Right atrium auricular region (tissue), 2 donors: ENCODE measurements around the gene LAMTOR4. TPM values are rescaled to one million over a fixed set of nuclear protein-coding genes. Genes with fewer than 3 reads are reported as not detected.

Source experiments
- DNase-seq: peaks from one replicate; pipeline ENCODE4 v3.0.0-alpha.2; 2019; ENCODE audit warnings: low spot score
- H3K27ac ChIP-seq, 2 donors: fragments of 200-600 bp; sonication (generic); 1 replicate in 1 of 2; 2 replicates in 1 of 2; pipeline ENCODE4 v1.5.1; 2016 to 2019
- H3K27me3 ChIP-seq, 2 donors: fragments of 200-600 bp; sonication (generic); one replicate each; pipeline versions ENCODE4 v1.5.1 to v1.6.0; 2017 to 2019
- H3K36me3 ChIP-seq: fragments of 200-600 bp; sonication (generic); one replicate; pipeline ENCODE4 v1.5.1; 2016
- H3K4me1 ChIP-seq, 2 donors: fragments of 200-600 bp; sonication (generic); one replicate each; pipeline versions ENCODE4 v1.5.1 to v1.6.0; 2017 to 2019
- H3K4me3 ChIP-seq, 2 donors: fragments of 200-600 bp; sonication (generic); 1 replicate in 1 of 2; 2 replicates in 1 of 2; pipeline ENCODE4 v1.5.1; 2017 to 2019; ENCODE audit warnings: mild to moderate bottlenecking in 1 of 2, moderate library complexity in 1 of 2
- H3K9me3 ChIP-seq, 2 donors: fragments of 200-600 bp; sonication (generic); one replicate each; pipeline ENCODE4 v1.5.1; 2019
- total RNA-seq, 2 donors: library from RNA; depleted of rRNA; stranded (reverse); fragments of >200 nt; gene quantifications; one replicate each; pipeline ENCODE4 v1.1.0, GENCODE V29; 2016
- TF ChIP-seq, protein P1 (sequence below), 2 donors: fragments of 200-600 bp; sonication (generic); IDR thresholded peaks; one replicate each; pipeline ENCODE4 v1.5.1; 2019; ENCODE audit warnings: antibody characterized with exemption in 2 of 2

The LAMTOR4 gene
- total RNA-seq, 2 donors from 2014 or later, result 153 to 168 TPM

DNA sequence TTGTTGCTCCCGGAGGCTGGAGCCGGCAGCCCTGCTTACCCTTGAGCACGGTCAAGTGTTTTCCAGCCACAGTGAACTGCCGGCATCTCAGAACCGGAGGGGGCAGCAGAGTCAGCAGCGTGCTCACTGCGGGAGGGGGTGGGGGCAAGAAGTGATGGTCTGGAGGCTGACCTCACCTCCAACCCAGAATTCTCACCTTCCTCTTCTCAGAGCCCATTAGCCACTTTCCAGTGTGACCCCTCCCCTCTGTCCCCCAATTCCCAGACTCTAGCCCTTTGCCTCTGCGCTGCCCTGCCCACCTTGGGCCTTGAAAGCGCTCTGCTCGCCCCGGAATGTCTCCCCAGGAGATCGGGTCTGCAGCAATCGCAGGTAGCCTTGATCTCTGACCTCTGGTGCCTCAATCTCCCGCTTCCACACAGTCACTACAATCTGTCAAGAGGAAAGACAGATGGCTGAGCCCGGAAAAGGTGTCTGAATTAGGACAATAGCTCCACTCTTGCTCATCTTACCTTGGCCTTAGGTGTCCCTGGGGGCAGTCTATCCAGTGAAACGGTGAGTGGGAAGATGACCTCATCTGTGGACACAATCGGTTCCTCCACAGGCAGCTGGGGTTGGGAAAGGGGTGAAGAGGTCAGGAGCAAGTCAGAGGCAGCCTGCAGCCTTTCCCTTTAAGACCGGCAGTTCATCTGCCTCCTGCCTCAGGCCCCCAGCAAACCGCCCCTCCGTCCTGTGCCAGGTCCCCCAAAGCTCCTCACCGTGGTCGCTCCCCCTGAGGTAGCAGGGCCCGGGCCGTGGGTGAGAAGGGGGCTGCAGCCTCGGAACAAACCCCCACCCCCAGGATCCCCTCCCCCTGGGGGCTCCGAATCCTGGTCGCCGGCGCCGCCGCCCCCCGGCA lies 8.9 kb downstream of the LAMTOR4 start:
- Histone ChIP-seq H3K4me3 (peak overlapping the region; percentile 71 to 74), H3K27ac (peak overlapping the region; percentile 72 to 80), H3K27me3 (no peaks in the 10 kb centered on the region), H3K36me3 (peaks cover 33% of the 10 kb centered on the region), H3K9me3 (no peaks in the 10 kb centered on the region), H3K4me1 (peaks cover 0 to 22% of the 10 kb centered on the region in 2 donors)
- peak; percentile 69 for DNase-seq
- TF ChIP-seq, protein P1, sequence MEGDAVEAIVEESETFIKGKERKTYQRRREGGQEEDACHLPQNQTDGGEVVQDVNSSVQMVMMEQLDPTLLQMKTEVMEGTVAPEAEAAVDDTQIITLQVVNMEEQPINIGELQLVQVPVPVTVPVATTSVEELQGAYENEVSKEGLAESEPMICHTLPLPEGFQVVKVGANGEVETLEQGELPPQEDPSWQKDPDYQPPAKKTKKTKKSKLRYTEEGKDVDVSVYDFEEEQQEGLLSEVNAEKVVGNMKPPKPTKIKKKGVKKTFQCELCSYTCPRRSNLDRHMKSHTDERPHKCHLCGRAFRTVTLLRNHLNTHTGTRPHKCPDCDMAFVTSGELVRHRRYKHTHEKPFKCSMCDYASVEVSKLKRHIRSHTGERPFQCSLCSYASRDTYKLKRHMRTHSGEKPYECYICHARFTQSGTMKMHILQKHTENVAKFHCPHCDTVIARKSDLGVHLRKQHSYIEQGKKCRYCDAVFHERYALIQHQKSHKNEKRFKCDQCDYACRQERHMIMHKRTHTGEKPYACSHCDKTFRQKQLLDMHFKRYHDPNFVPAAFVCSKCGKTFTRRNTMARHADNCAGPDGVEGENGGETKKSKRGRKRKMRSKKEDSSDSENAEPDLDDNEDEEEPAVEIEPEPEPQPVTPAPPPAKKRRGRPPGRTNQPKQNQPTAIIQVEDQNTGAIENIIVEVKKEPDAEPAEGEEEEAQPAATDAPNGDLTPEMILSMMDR (IDR thresholded peaks at IDR 0.05), result no peak

DNA sequence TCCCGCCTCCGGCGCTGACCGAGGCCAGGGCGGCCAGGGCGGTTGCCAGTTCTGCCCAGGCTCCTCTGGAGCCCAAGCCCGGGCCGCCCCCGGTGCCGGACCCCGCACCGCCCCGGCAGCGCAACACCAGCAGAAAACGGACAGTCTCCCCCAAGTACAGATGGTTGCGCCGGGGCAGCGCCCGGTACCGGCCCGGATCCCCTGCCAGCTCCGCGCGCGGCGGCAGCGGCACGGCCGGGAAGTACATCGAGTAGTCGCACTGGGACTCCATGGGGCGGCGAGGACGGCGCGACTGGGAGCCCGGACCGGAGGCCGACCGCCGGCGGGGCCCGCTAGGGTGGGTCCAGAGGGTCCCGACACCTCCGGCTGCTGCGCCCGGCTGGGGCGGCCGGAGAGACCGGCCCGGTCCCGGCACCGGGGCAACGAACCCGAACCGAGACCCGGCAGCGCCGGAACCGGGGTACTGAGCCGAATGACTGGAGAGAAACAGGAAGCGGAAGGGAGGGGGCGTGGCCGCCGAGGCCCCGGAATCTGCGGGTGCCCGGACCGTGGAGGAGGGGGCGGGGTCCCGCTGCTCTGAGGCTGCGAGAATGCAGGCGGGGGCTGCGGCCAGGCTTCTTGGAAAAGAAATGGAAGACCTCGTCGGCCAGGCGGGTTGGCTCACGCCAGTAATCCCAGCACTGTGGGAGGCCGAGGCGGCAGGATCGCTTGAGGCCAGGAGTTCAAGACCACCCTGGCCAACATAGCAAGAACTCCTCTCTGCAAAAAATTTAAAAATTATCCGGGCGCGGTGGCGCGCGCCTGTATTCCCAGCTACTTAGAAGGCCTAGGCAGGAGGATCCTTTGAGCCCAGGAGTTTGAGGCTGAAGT lies 9.7 kb downstream of the LAMTOR4 start, which contains the start of gene TRAPPC14:
Gene TRAPPC14 (minus strand): TSS at position 495 of the 870 bp plus-strand sequence. CDS start 224 bp downstream, at position 271.
- Histone ChIP-seq H3K9me3 (no peaks in the 10 kb centered on the region), H3K4me3 (peak within 1 kb of the TSS; percentile 71 to 74), H3K4me1 (peaks cover 0 to 22% of the 10 kb centered on the region in 2 donors), H3K27ac (peak within 1 kb of the TSS; percentile 72 to 80), H3K36me3 (peaks cover 32% of the 10 kb centered on the region), H3K27me3 (no peaks in the 10 kb centered on the region)
- peak; percentile 92 for DNase-seq
- TF ChIP-seq, protein P1 (IDR thresholded peaks at IDR 0.05), result no peak

DNA sequence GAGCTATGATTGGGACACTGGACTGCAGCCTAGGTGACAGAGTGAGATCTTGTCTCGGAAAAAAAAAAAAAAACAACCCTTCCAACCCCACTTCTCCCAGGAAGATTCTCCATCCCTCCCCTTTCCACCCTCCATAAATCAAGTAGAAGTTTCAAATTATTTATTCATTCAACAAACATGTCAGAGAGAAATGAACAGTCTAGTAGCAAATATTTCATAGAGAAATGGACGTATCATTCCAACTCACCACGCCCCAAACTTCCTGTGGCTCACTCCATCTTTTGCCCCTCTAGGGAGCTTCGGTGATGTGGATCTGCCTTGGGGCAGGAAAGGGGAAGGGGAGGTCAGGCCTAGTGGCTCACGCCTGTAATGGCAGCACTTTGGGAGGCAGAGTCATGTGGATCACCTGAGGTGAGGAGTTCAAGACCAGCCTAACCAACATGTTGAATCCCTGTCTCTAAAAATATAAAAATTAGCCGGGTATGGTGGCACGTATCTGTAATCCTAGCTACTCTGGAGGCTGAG lies 10.4 kb downstream of the LAMTOR4 start:
- TF ChIP-seq, protein P1 (IDR thresholded peaks at IDR 0.05), result no peak
- DNase-seq, result no peak
- Histone ChIP-seq H3K36me3 (peaks cover 25% of the 10 kb centered on the region), H3K27me3 (no peaks in the 10 kb centered on the region), H3K4me3 (peak overlapping the region; percentile 71 to 74), H3K9me3 (no peaks in the 10 kb centered on the region), H3K27ac (peak overlapping the region; percentile 72 to 80), H3K4me1 (peaks cover 0 to 22% of the 10 kb centered on the region in 2 donors)

DNA sequence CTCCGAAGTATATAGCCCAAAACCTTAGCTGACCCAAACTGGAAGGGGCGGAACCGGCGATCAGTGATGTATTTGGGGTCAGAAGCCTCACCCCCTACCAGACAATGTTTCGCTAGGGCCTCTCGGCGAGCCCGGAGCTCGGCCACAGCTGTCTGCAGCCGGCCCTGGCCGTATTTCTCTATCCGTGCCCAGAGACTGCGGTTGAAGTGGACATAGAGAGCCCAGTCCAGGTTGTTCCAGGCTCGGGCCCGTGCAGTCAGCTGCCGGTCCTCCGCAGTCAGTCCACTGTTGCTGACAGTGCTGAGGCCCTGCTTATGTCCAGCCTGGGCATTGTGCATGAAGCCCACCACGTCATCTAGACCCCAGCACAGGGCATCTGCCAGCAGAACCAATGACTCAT lies 11.3 kb downstream of the LAMTOR4 start:
- DNase-seq, result no peak
- TF ChIP-seq, protein P1 (IDR thresholded peaks at IDR 0.05), result no peak
- no peaks in the 10 kb centered on the region for H3K9me3 ChIP-seq
- H3K36me3 ChIP-seq, result peaks cover 17% of the 10 kb centered on the region
- no peak overlapping the region for H3K4me3 ChIP-seq
- H3K27me3 ChIP-seq, result no peaks in the 10 kb centered on the region
- H3K4me1 ChIP-seq, result peaks cover 0 to 22% of the 10 kb centered on the region in 2 donors
- H3K27ac ChIP-seq, result no peak overlapping the region

DNA sequence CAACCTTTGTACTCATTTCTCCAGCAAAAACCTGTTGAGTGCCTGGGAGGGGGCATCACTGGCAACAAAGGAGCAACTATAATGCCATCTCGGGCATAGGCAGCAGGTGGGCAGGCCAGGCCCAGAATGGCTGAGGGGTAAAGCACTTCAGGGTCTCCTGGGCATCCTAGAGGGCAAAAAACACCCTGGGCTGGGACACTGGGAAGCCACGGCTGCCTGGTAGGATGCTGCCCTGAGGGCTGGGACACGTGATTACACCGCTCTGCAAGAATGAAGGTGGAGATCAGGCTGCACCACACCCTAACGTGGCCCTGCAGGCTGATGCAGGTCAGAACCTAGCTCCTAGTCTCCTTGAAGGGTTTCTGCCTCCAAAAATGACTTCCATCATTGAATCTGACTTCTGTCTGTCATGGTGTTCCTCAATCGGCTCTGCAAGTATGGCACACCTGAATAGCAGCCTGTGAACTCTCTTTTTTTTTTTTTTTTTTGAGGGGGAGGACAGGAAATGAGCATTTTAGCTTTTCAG lies 14.4 kb downstream of the LAMTOR4 start:
- TF ChIP-seq, protein P1 (IDR thresholded peaks at IDR 0.05), result no peak
- H3K27ac ChIP-seq, result no peak overlapping the region

More for the DNA sequence above, 14.4 kb downstream of the LAMTOR4 start:
- Histone ChIP-seq H3K4me3 (no peak overlapping the region), H3K36me3 (no peaks in the 10 kb centered on the region), H3K27me3 (no peaks in the 10 kb centered on the region), H3K4me1 (peaks cover 0 to 16% of the 10 kb centered on the region in 2 donors), H3K9me3 (no peaks in the 10 kb centered on the region)
- DNase-seq, result no peak
